Fibroblast of mammary gland (primary cell): ENCODE measurements around the gene GGT1.
"Not testable (repeated sequence)": the region's sequence is repeated elsewhere in the genome, so short reads cannot be mapped to it uniquely, and the experiment has no call there.

Experiments used
- DNase-seq: peaks from one replicate; pipeline ENCODE4 v3.0.0-alpha.2; 2010; ENCODE audit warnings: low read depth
- H3K4me3 ChIP-seq: 2 replicates; pipeline ENCODE4 v1.5.1; 2011; ENCODE audit warnings: low read depth, mild to moderate bottlenecking, low read length, moderate library complexity; ENCODE audit not compliant: control insufficient read depth
- CTCF ChIP-seq: conservative IDR thresholded peaks from 2 replicates; pipeline ENCODE4 v1.5.1; 2011; ENCODE audit warnings: low read depth, low read length, inconsistent platforms; ENCODE audit not compliant: control insufficient read depth, insufficient read depth

GGT1 gene

GRCh38 chr22:24599514-24599913, 3.5 kb upstream of the GGT1 start:
- no peak for DNase-seq
- no peak for TF ChIP-seq CTCF
- no peak overlapping the region for H3K4me3 ChIP-seq

DNA sequence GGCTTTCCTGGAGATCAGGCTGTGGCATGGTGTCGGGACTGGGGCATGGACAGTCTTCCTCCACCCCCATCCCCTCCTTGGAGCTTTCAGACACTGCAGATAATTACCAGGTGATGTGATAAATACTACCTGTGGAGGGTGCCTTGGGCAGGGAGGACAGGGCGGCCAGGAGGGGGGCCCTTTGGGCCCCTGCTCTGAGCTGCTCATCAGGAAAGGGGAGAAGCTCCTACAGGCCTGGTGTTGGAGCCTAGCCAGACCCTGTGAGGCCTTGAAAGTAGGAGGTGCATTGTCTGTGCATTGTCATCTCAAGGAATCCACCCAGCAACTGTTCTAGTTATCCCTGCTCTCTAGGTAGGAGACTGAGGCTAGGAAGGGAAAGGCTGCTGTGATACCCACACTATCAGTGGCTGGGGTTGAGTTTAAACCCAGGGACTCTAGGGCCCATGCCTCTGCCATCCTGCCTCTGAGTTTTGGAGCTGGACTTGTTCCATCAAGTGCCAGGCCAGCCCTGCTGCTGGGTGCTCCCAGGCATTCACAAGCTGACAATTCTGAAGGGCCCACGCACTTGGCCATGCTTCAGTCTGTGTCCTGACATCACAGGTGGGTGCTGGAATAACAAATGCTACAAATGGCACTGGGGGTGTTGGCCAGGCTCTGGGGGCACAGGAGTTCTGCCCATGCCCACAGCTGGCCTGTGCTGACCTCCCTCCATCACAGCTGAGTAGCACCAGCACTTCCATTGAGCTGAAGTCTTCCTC, 2.9 kb upstream of the GGT1 start:
- DNase-seq: peak; percentile 22
- H3K4me3 ChIP-seq: not testable (repeated sequence)

GRCh38 chr22:24601217-24602104, 1.5 kb upstream of the GGT1 start:
- H3K4me3 ChIP-seq: no peak overlapping the region
- TF ChIP-seq CTCF: no peak
- no peak for DNase-seq

DNA sequence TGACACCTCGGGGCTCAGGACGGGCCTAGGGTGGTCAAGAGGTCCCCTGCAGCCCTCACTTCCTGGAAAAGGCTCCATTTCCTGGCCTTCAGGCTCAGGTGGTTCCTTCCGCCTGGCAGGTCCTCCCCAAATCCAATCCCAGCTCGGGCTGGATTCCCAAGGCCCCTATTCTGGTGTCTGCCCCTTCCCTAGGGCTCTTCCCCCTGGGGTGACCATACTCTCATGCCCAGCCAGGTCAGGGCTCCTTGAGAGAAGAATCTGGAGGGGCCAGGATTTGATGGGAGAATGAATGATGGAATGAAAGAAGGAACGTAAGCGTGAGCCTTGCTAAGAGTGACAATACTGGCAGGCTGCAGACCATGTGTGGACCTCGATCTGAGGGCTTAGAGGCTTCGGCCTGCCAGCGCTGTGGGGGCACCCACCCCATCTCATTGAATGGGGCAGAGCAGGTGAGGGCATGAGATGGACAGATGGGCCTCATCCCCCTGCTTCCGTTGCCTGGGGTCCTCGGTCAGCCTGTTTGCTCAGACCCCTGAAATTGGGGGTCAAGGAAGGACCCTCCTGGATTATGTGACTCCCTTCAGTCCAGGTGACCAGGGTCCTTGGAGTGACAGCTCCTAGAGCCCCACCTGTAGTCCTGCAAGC, 766 bp upstream of the GGT1 start:
- H3K4me3 ChIP-seq, DNase-seq: not testable (repeated sequence)

DNA sequence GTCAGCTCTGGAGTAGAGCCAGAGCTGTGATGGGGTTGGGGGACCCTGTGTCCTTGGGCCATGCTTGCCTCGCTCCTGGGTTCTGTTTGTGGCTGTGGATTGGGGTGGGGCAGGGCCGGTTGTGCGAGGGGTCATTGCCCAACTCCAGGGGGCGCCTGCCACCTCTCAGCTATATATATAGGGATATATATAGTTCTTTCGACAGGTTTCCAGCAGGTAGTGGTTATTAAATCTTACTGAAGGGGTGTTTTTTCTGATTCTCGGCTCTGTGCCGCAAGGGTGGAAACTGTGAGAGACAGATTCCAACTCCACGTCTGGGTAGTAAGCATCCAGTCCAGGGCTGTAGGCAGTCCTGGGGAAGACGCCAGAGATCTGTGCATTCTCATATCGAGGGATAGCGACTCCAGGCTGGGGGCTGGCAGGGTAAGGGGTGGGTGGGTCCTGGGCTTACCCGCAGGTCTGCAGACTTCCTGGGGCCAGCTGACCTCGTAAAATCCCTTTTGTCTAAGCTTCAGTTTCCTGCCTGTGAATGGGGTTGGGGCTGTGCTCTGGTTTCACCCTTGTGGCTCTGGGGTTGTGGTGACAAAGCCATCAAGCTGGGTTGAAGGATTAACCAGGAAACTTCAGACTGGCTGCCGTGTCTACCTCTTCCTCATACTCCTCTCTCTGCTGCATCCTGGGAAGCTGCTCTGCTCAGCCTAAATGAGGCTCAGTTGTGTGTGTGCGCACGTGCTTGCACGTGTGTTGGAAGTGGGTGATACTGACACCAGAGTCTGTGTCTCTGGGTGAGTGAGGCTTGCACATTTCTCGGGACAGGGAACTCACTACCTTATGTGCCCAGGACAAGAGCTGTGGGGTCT, 1.0 kb downstream of the GGT1 start:
- DNase-seq, H3K4me3 ChIP-seq: not testable (repeated sequence)

DNA sequence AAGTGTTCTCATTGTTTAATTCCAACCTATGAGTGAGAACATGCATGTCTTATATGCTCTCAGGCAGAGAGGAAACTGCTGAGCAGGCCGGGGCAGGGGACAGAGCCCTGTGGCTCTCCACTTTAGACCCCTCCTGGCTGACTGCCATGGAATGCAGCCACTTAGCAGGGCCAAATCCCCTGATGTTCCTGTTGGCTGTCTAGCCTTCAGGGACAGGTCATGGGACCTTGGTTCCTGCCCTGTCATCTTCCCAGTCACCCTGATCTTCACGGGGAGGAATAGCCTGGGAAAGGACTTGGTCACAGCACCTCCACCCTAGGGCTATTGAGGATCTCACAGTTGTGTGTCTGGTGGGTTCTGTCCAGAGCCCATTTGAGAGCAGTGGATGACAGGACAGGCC, 3.3 kb downstream of the GGT1 start:
- not testable (repeated sequence) for DNase-seq

DNA sequence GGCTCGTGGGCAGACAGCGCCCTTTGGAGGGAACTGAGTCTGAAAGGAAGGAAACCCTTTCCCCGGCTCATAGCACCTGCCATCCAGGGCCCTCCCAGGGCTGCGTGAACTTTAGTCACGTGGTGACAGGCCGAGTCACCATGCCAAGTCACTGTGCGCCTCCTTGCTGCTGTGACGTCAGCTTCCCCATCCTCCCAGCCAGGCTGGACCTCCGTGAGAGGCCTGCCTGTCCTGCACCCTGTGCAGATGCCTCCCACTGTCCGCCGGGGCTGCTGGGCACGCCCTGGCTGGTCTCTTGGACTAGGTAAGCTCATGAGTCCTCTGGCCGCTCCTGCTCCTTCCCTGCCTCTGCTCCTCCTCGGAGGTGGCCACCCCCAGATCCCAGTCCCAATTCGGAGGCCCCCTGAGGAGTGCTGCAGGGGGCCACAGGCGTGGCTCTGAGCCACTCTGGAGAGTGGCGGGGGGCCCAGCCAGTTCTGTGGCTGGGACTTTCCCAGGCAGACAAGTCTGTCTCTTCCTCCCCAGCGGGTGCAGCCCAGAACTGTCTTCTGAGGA, 4.5 kb downstream of the GGT1 start:
- peak; percentile 9 for DNase-seq
- H3K4me3 ChIP-seq: not testable (repeated sequence)

More for the DNA sequence above, 3.3 kb downstream of the GGT1 start:
- H3K4me3 ChIP-seq: not testable (repeated sequence)

DNA sequence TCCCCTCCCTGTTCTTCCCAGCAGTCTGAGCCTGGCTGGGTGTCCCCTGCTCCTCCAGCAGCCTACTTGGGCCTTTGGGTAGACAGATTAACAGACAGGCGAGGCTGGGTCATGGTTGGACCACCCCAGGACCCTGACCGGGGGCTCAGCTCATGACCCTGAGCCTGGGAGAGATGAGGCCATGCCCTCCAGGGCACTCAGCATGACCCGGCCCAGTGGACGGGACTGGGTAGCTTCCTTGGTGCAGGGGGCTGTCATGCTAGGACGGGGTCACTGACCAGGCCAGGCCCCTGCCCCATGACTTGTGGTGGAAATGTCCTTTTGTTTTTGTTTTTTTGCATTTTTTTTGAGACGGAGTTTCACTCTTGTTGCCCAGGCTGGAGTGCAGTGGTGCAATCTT, 5.3 kb downstream of the GGT1 start:
- H3K4me3 ChIP-seq, DNase-seq: not testable (repeated sequence)

GRCh38 chr22:24609888-24610287, 6.9 kb downstream of the GGT1 start:
- not testable (repeated sequence) for DNase-seq, H3K4me3 ChIP-seq

DNA sequence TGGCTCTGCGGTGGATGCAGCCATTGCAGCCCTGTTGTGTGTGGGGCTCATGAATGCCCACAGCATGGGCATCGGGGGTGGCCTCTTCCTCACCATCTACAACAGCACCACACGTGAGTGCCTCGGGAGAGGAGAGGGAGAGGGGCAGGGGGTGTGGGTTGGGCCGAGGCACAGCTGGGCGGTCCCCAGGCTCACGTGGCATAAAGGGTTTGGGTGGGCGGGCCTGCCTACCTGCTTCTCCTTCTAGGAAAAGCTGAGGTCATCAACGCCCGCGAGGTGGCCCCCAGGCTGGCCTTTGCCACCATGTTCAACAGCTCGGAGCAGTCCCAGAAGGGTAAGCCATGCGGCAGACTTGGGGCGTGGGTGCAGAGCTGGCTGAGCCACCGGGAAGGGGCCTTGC, 11.8 kb downstream of the GGT1 start:
- not testable (repeated sequence) for H3K4me3 ChIP-seq, DNase-seq

- not testable (repeated sequence) for H3K4me3 ChIP-seq
Measured at GRCh38 chr22:24621244-24621643, 18.3 kb downstream of the GGT1 start.

DNA sequence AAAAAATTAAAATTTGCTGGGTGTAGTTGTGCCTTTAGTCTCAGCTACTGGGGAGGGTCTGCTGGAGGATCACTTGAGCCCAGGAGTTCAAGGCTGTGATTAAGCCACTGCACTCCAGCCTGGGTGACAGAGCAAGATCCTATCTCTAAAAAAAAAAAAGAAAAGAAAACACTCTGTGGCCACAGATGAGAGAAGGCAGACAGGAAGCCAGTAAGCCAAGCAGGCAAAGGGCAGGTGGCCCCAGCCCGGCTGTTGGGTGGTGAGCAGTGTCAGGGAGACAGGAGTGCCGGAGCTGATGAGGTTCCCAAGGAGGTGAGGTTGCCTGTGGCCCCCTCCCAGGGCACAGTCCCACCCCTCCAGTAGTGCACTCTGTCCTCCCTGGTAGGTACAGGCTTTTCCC, 19.6 kb downstream of the GGT1 start:
- H3K4me3 ChIP-seq, DNase-seq: not testable (repeated sequence)

More at GRCh38 chr22:24621244-24621643, 18.3 kb downstream of the GGT1 start:
- not testable (repeated sequence) for DNase-seq

DNA sequence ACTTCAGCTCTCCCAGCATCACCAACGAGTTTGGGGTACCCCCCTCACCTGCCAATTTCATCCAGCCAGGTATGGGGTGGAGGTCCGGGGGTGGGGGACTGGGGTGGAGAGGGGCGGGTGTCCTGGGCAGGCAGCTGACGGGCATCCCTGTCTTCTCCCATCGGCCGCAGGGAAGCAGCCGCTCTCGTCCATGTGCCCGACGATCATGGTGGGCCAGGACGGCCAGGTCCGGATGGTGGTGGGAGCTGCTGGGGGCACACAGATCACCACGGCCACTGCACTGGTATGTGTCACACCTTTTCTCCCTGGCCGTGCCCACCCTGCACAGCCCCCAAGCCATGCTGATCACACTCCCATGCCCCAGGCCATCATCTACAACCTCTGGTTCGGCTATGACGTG, 24.9 kb downstream of the GGT1 start:
- not testable (repeated sequence) for H3K4me3 ChIP-seq, DNase-seq
